H1 (cell line): ENCODE data around the gene TNNC1. TPM values are rescaled to one million over a fixed set of nuclear protein-coding genes. Genes with fewer than 3 reads are reported as not detected.

Experiments
- CTCF ChIA-PET: fragments of 300-600 bp; sonication (Branson Sonifier 250); formaldehyde crosslinking; loops from one replicate; lab custom pipeline; 2021; ENCODE audit not compliant: partially characterized antibody; lab: Charles Lee
- POLR2A ChIA-PET: fragments of 300-600 bp; sonication (Branson Sonifier 250); formaldehyde crosslinking; loops from one replicate; lab custom pipeline; 2021; ENCODE audit warnings: inconsistent platforms; ENCODE audit not compliant: partially characterized antibody; lab: Charles Lee
- DNase-seq, 2 experiments: peaks; one replicate each; pipeline versions ENCODE4 v3.0.0 to v3.0.0-alpha.2; 2010 to 2022; ENCODE audit warnings: low spot score in 2 of 2, low read depth in 1 of 2, mixed read lengths in 1 of 2
- FAIRE-seq: peaks from 2 replicates; lab custom pipeline; 2011; peaks lifted over from hg19 to GRCh38; lab: Jason Lieb, UNC
- H2AFZ ChIP-seq: 2 replicates; pipeline ENCODE4 v1.8.1; 2012; ENCODE audit warnings: low read length, inconsistent platforms
- H2AK5ac ChIP-seq: 2 replicates; pipeline ENCODE4 v1.6.1; 2013; ENCODE audit warnings: low read depth, low read length
- H2BK120ac ChIP-seq: replicated peaks from 2 replicates; pipeline ENCODE3; 2013; ENCODE audit warnings: low read depth, low read length, inconsistent platforms
- H2BK12ac ChIP-seq: 2 replicates; pipeline ENCODE4 v1.6.1; 2013; ENCODE audit warnings: low read depth, low read length
- H2BK15ac ChIP-seq: 2 replicates; pipeline ENCODE4 v1.6.1; 2013; ENCODE audit warnings: low read length
- H2BK20ac ChIP-seq: 2 replicates; pipeline ENCODE4 v1.6.1; 2013; ENCODE audit warnings: low read length
- H2BK5ac ChIP-seq: 2 replicates; pipeline ENCODE4 v1.6.1; 2013; ENCODE audit warnings: low read depth, low read length
- H3K14ac ChIP-seq: 2 replicates; pipeline ENCODE4 v1.6.1; 2013; ENCODE audit warnings: inconsistent platforms; ENCODE audit not compliant: insufficient read length
- H3K18ac ChIP-seq: 2 replicates; pipeline ENCODE4 v1.6.1; 2013; ENCODE audit warnings: low read length; ENCODE audit errors: extremely low read depth
- H3K23ac ChIP-seq: 2 replicates; pipeline ENCODE4 v1.6.1; 2013; ENCODE audit warnings: inconsistent platforms; ENCODE audit not compliant: insufficient read length
- H3K23me2 ChIP-seq: 2 replicates; pipeline ENCODE4 v1.6.1; 2013; ENCODE audit warnings: low read depth, low read length
- H3K27ac ChIP-seq: 2 replicates; pipeline ENCODE4 v1.6.1; 2011; ENCODE audit warnings: low read depth, low read length, inconsistent platforms
- H3K27me3 ChIP-seq, 4 experiments: replicated peaks in 1 of 4; 1 replicate in 1 of 4; 2 replicates in 3 of 4; pipeline versions ENCODE4 v1.6.1 to v1.8.1; 2011 to 2013; ENCODE audit warnings: low read length in 3 of 4, mild to moderate bottlenecking in 3 of 4, inconsistent platforms in 2 of 4, mixed read lengths in 2 of 4, moderate library complexity in 1 of 4; ENCODE audit not compliant: control insufficient read depth in 3 of 4, insufficient read depth in 3 of 4; ENCODE audit errors: extremely low read depth in 1 of 4
- H3K36me3 ChIP-seq, 4 experiments: 2 replicates each; pipeline versions ENCODE4 v1.6.1 to v1.8.1; 2011 to 2013; ENCODE audit warnings: mild to moderate bottlenecking in 4 of 4, low read length in 3 of 4, moderate library complexity in 2 of 4, control low read depth in 1 of 4, inconsistent platforms in 1 of 4; ENCODE audit not compliant: insufficient read depth in 4 of 4, control insufficient read depth in 2 of 4
- H3K4ac ChIP-seq: replicated peaks from 2 replicates; pipeline ENCODE3; 2013; ENCODE audit warnings: low read length, low read depth, mixed read lengths, inconsistent platforms; ENCODE audit not compliant: insufficient read length
- H3K4me1 ChIP-seq, 4 experiments: replicated peaks in 1 of 4; 1 replicate in 1 of 4; 2 replicates in 3 of 4; pipeline versions ENCODE4 v1.6.1 to v1.8.1; 2011 to 2013; ENCODE audit warnings: low read length in 3 of 4, inconsistent platforms in 2 of 4, mixed read lengths in 1 of 4; ENCODE audit not compliant: insufficient read depth in 4 of 4, control insufficient read depth in 3 of 4
- H3K4me2 ChIP-seq, 2 experiments: 2 replicates each; pipeline versions ENCODE4 v1.6.1 to v1.8.1; 2011 to 2013; ENCODE audit warnings: low read depth in 2 of 2, low read length in 2 of 2, control low read depth in 1 of 2, inconsistent platforms in 1 of 2, mild to moderate bottlenecking in 1 of 2; ENCODE audit not compliant: insufficient read depth in 1 of 2
- H3K4me3 ChIP-seq, 4 experiments: fragments of 200-600, 300-600 bp in 1 of 4; sonication (generic), shearing (Covaris generic), sonication (Bioruptor Twin) in 1 of 4; 2 replicates each; pipeline versions ENCODE4 v1.5.1 to v1.8.1; 2011 to 2016; ENCODE audit warnings: low read length in 4 of 4, low read depth in 3 of 4, control low read depth in 2 of 4, inconsistent platforms in 2 of 4, mild to moderate bottlenecking in 2 of 4, mixed read lengths in 1 of 4, moderate library complexity in 1 of 4; ENCODE audit not compliant: insufficient read depth in 2 of 4; ENCODE audit errors: extremely low read depth in 1 of 4
- H3K56ac ChIP-seq: replicated peaks from 2 replicates; pipeline ENCODE3; 2013; ENCODE audit warnings: low read depth, mild to moderate bottlenecking, mixed read lengths, low read length, inconsistent platforms; ENCODE audit not compliant: insufficient read length
- H3K79me1 ChIP-seq: 2 replicates; pipeline ENCODE4 v1.6.1; 2013; ENCODE audit warnings: low read depth, low read length, control low read depth
- H3K79me2 ChIP-seq, 2 experiments: 2 replicates each; pipeline versions ENCODE4 v1.6.1 to v1.8.1; 2012 to 2013; ENCODE audit warnings: low read length in 2 of 2, mild to moderate bottlenecking in 2 of 2, inconsistent platforms in 1 of 2; ENCODE audit not compliant: insufficient read depth in 2 of 2, control insufficient read depth in 1 of 2
- H3K9ac ChIP-seq, 4 experiments: replicated peaks in 1 of 4; 1 replicate in 1 of 4; 2 replicates in 3 of 4; pipeline versions ENCODE4 v1.6.1 to v1.8.1; 2011 to 2013; ENCODE audit warnings: low read depth in 3 of 4, low read length in 3 of 4, control low read depth in 2 of 4, mild to moderate bottlenecking in 2 of 4, moderate library complexity in 2 of 4, inconsistent platforms in 1 of 4; ENCODE audit errors: extremely low read depth in 1 of 4
- H3K9me3 ChIP-seq, 2 experiments: 2 replicates each; pipeline versions ENCODE4 v1.6.1 to v1.8.1; 2012 to 2013; ENCODE audit warnings: mild to moderate bottlenecking in 2 of 2, moderate library complexity in 2 of 2, control low read depth in 1 of 2, inconsistent platforms in 1 of 2, low read depth in 1 of 2, low read length in 1 of 2, mixed read lengths in 1 of 2; ENCODE audit not compliant: insufficient read depth in 2 of 2
- H4K20me1 ChIP-seq, 2 experiments: replicated peaks in 1 of 2; 2 replicates each; pipeline versions ENCODE3 to v1.8.1; 2011 to 2013; ENCODE audit warnings: inconsistent platforms in 2 of 2, low read length in 2 of 2, mild to moderate bottlenecking in 1 of 2; ENCODE audit not compliant: insufficient read depth in 2 of 2, control insufficient read depth in 1 of 2
- H4K5ac ChIP-seq: 2 replicates; pipeline ENCODE4 v1.6.1; 2013; ENCODE audit warnings: low read length, low read depth, mixed read lengths, inconsistent platforms; ENCODE audit not compliant: insufficient read length
- H4K8ac ChIP-seq: 2 replicates; pipeline ENCODE4 v1.8.0; 2013; ENCODE audit warnings: mild to moderate bottlenecking, moderate library complexity, low read length, inconsistent platforms; ENCODE audit not compliant: insufficient read depth; ENCODE audit errors: extremely low read depth
- H4K91ac ChIP-seq: replicated peaks from 2 replicates; pipeline ENCODE3; 2013; ENCODE audit warnings: low read length, mixed read lengths, inconsistent platforms; ENCODE audit not compliant: insufficient read length
- JUND ChIP-seq: IDR thresholded peaks from 2 replicates; pipeline ENCODE4 v1.6.1; 2011; ENCODE audit warnings: mild to moderate bottlenecking, improper control_type of control experiment, low read length
- TBP ChIP-seq: IDR thresholded peaks from 2 replicates; pipeline ENCODE4 v1.6.1; 2011; ENCODE audit warnings: low read depth, low read length, improper control_type of control experiment
- WGBS, 2 experiments: shearing (Covaris generic) in 1 of 2; methylation state at CpG; one replicate each; pipeline versions ENCODE4 v1.1.6 to v1.1.7; 2013 to 2015; ENCODE audit warnings: low lambda C conversion rate in 2 of 2, mixed read lengths in 2 of 2, inconsistent platforms in 1 of 2, low coverage in 1 of 2, missing lambda C conversion rate in 1 of 2; ENCODE audit not compliant: insufficient replicate concordance in 2 of 2, insufficient coverage in 1 of 2, insufficient read length in 1 of 2; ENCODE audit errors: extremely low coverage in 1 of 2, missing lambda C conversion rate in 1 of 2; 5-methylcytosine and 5-hydroxymethylcytosine counted together
- polyA plus RNA-seq, 7 experiments: library from polyadenylated mRNA; depleted of rRNA in 3 of 7; stranded (reverse) in 5 of 7; unstranded in 2 of 7; fragments of >200 nt in 5 of 7; fragments of 200-250 nt in 2 of 7; gene quantifications; 1 replicate in 5 of 7; 2 replicates in 1 of 7; 4 replicates in 1 of 7; pipeline versions ENCODE4 v1.2.1 to v1.2.3, GENCODE V29; 2011 to 2013; ENCODE audit warnings: missing spikeins in 2 of 7, mixed read lengths in 2 of 7
- total RNA-seq: library from RNA; stranded (reverse); fragmentation: NEBNext Ultra II Directional; extraction: Animal tissue kit (Norgen Biotek cat#: 25700); gene quantifications from 2 replicates; pipeline ENCODE4 v1.2.1, GENCODE V29; 2021

Gene TNNC1
- total and polyA plus RNA-seq, 2 of the 8 experiments (the other 6 are each of a cell fraction or from before 2014, with no cell fraction given) = 5.8 to 16.4 TPM

GRCh38 chr3:52405601-52406110 is 48.2 kb downstream of the TNNC1 start:
- 87% methylated on average over 4 of the region's 4 CpGs; no CpG with 5 or more reads in 1 of the 2 experiments for WGBS, 2 experiments
- Histone ChIP-seq H3K4me3 (no peak overlapping the region), H3K36me3 (peaks cover 33 to 63% (median 54%) of the 10 kb centered on the region in 4 experiments), H3K9ac (no peak overlapping the region), H3K23ac (no peak overlapping the region), H3K4ac (no peak overlapping the region), H3K27me3 (no peaks in the 10 kb centered on the region), H2BK15ac (no peak overlapping the region), H2BK12ac (no peak overlapping the region), H3K27ac (no peak overlapping the region), H3K23me2 (peaks cover 5% of the 10 kb centered on the region; the same call in 1 of the 2 replicates), H4K20me1 (peaks cover 3 to 13% of the 10 kb centered on the region in 2 experiments), H3K4me1 (peaks cover 0 to 7% (median 0%) of the 10 kb centered on the region in 4 experiments; a peak in 2 of 7 replicates), H4K8ac (no peak overlapping the region), H2AK5ac (no peak overlapping the region), H3K18ac (no peak overlapping the region), H3K4me2 (no peak overlapping the region), H3K14ac (no peak overlapping the region), H3K56ac (no peak overlapping the region), H4K5ac (no peak overlapping the region), H3K79me1 (peaks cover 4% of the 10 kb centered on the region; the same call in 1 of the 2 replicates), H2BK20ac (no peak overlapping the region), H3K9me3 (no peaks in the 10 kb centered on the region), H2BK120ac (no peak overlapping the region), H3K79me2 (peaks cover 0 to 14% of the 10 kb centered on the region in 2 experiments; a peak in 2 of 4 replicates), H4K91ac (no peak overlapping the region), H2AFZ (no peak overlapping the region), H2BK5ac (no peak overlapping the region)
- ChIA-PET POLR2A (interaction anchor here (1.6 to 5.0 kb wide), 3 partner anchors 11 to 16 kb away, joined by 4 to 23 read pairs (median 5); no protein-coding TSS in a partner anchor), CTCF (interaction anchor here (1.5 to 11.1 kb wide), 3 partner anchors 18 to 66 kb away, joined by 3 to 150 read pairs (median 5); no protein-coding TSS in a partner anchor)
- FAIRE-seq = no peak
- no peak for DNase-seq
- TF ChIP-seq JUND (no peak), TBP (no peak)
